OCI-LY1 (cell line): ENCODE measurements around the gene STAT3.

Source experiments
- CTCF ChIP-seq: fragments of 200-600 bp; sonication (generic), shearing (Covaris generic); IDR thresholded peaks from 2 replicates; pipeline ENCODE4 v1.5.1; 2017; ENCODE audit warnings: mild to moderate bottlenecking, antibody characterized with exemption, low read length, moderate library complexity, mixed read lengths
- EZH2 ChIP-seq: fragments of 200-600 bp; sonication (generic), shearing (Covaris generic); IDR thresholded peaks from 2 replicates; pipeline ENCODE4 v1.8.0; 2017; ENCODE audit warnings: borderline replicate concordance, mixed run types, mild to moderate bottlenecking, antibody characterized with exemption, low read length, moderate library complexity, mixed read lengths

- TF ChIP-seq EZH2 (no peak), CTCF (no peak)
Measured at GRCh38 chr17:42315402-42316156, 72.7 kb downstream of the STAT3 start.
